ENCODE measurements around the gene TGM6.

The TGM6 gene

GRCh38 chr20:2469991-2470422 is 89.3 kb downstream of the TGM6 start:
- Histone ChIP-seq H3K79me2 (ENCODE audit: insufficient read depth, low read length) (peaks cover 56% of the 10 kb centered on the region), H3K4me3 (ENCODE audit: low read length, poor library complexity, severe bottlenecking) (peak overlapping the region; percentile 99), H3K4me2 (ENCODE audit: low read depth, low read length, poor library complexity, severe bottlenecking) (peak overlapping the region; percentile 100), H3K9me2 (replicated peaks; ENCODE audit: low read depth, low read length) (no peaks in the 10 kb centered on the region), H3F3A (ENCODE audit: low read depth) (0 out of 2 replicates have a peak, but pooled peaks cover 2% of the 10 kb centered on the region), H3K27me3 (ENCODE audit: insufficient read depth, low read length, poor library complexity, severe bottlenecking) (peaks cover 10% of the 10 kb centered on the region), H3K9ac (ENCODE audit: low read depth, low read length, poor library complexity, severe bottlenecking) (peak overlapping the region; percentile 98), H3K9me3 (ENCODE audit: insufficient read depth, low read depth, low read length) (no peaks in the 10 kb centered on the region), H3K4me1 (ENCODE audit: insufficient read depth, low read length, poor library complexity, severe bottlenecking) (peaks cover 35% of the 10 kb centered on the region), H4K20me1 (ENCODE audit: insufficient read depth, low read length, poor library complexity, severe bottlenecking) (peaks cover 54% of the 10 kb centered on the region), H3K36me3 (ENCODE audit: insufficient read depth, low read length) (peaks cover 26% of the 10 kb centered on the region), H2AFZ (ENCODE audit: low read length) (peak overlapping the region; percentile 76)
- TF ChIP-seq CTCF (conservative IDR thresholded peaks at IDR 0.05; ENCODE audit: low read length) (no peak), EZH2phosphoT487 (IDR thresholded peaks at IDR 0.05; ENCODE audit: borderline replicate concordance) (no peak)

- no peak for TF ChIP-seq CTCF (conservative IDR thresholded peaks at IDR 0.05; ENCODE audit: low read length)
- TF ChIP-seq EZH2phosphoT487 (IDR thresholded peaks at IDR 0.05; ENCODE audit: borderline replicate concordance): no peak
- H3F3A ChIP-seq (ENCODE audit: low read depth): 0 out of 2 replicates have a peak, but pooled peaks cover 2% of the 10 kb centered on the region
These were observed 89.9 kb downstream of the TGM6 start, which contains the start of gene SNRPB for GRCh38 chr20:2470423-2471193. TSS of gene SNRPB (minus strand) at chr20:2470789. CDS start at chr20:2470690, 99 bp downstream.

GRCh38 chr20:2473516-2473915 is 92.8 kb downstream of the TGM6 start:
- H3K9ac ChIP-seq (ENCODE audit: low read depth, low read length, poor library complexity, severe bottlenecking): no peak overlapping the region
- H3K4me2 ChIP-seq (ENCODE audit: low read depth, low read length, poor library complexity, severe bottlenecking): no peak overlapping the region
- H3K36me3 ChIP-seq (ENCODE audit: insufficient read depth, low read length): no peaks in the 10 kb centered on the region
- H3K79me2 ChIP-seq (ENCODE audit: insufficient read depth, low read length): peaks cover 21% of the 10 kb centered on the region
- TF ChIP-seq CTCF (conservative IDR thresholded peaks at IDR 0.05; ENCODE audit: low read length) (no peak), EZH2phosphoT487 (IDR thresholded peaks at IDR 0.05; ENCODE audit: borderline replicate concordance) (no peak)
- 0 out of 2 replicates have a peak, but pooled peaks cover 2% of the 10 kb centered on the region for H3F3A ChIP-seq (ENCODE audit: low read depth)
- H3K27me3 ChIP-seq (ENCODE audit: insufficient read depth, low read length, poor library complexity, severe bottlenecking): peaks cover 10% of the 10 kb centered on the region
- H3K4me3 ChIP-seq (ENCODE audit: low read length, poor library complexity, severe bottlenecking): no peak overlapping the region
- H3K9me2 ChIP-seq (replicated peaks; ENCODE audit: low read depth, low read length): no peaks in the 10 kb centered on the region
- no peak overlapping the region for H2AFZ ChIP-seq (ENCODE audit: low read length)
- H3K9me3 ChIP-seq (ENCODE audit: insufficient read depth, low read depth, low read length): no peaks in the 10 kb centered on the region
- peaks cover 9% of the 10 kb centered on the region for H3K4me1 ChIP-seq (ENCODE audit: insufficient read depth, low read length, poor library complexity, severe bottlenecking)
- H4K20me1 ChIP-seq (ENCODE audit: insufficient read depth, low read length, poor library complexity, severe bottlenecking): peaks cover 19% of the 10 kb centered on the region

More at GRCh38 chr20:2470423-2471193, 89.9 kb downstream of the TGM6 start, which contains the start of gene SNRPB:
- peaks cover 10% of the 10 kb centered on the region for H3K27me3 ChIP-seq (ENCODE audit: insufficient read depth, low read length, poor library complexity, severe bottlenecking)
- H3K36me3 ChIP-seq (ENCODE audit: insufficient read depth, low read length): peaks cover 20% of the 10 kb centered on the region; the same call in 1 of the 2 replicates
- H3K9ac ChIP-seq (ENCODE audit: low read depth, low read length, poor library complexity, severe bottlenecking): peak within 1 kb of the TSS; percentile 98
- H3K4me1 ChIP-seq (ENCODE audit: insufficient read depth, low read length, poor library complexity, severe bottlenecking): peaks cover 35% of the 10 kb centered on the region
- peak within 1 kb of the TSS; percentile 100 for H3K4me2 ChIP-seq (ENCODE audit: low read depth, low read length, poor library complexity, severe bottlenecking)
- peak within 1 kb of the TSS; percentile 80 for H2AFZ ChIP-seq (ENCODE audit: low read length)
- H4K20me1 ChIP-seq (ENCODE audit: insufficient read depth, low read length, poor library complexity, severe bottlenecking): peaks cover 48% of the 10 kb centered on the region
- no peaks in the 10 kb centered on the region for H3K9me2 ChIP-seq (replicated peaks; ENCODE audit: low read depth, low read length)
- no peaks in the 10 kb centered on the region for H3K9me3 ChIP-seq (ENCODE audit: insufficient read depth, low read depth, low read length)
- peaks cover 50% of the 10 kb centered on the region for H3K79me2 ChIP-seq (ENCODE audit: insufficient read depth, low read length)
- peak within 1 kb of the TSS; percentile 99 for H3K4me3 ChIP-seq (ENCODE audit: low read length, poor library complexity, severe bottlenecking)

Data from Loucy (cell line).